Stimulated activated naive B cell treated with anti-CD40 and anti-IgM and Interleukin-4, amounts not matched to agents 10 μg/mL and 1 μg/mL and 100 μg/mL, for 72 hours (primary cell): ENCODE measurements around the gene BLOC1S4.

Source experiments
- ATAC-seq, 2 donors: fragments of 150-1000 bp; cut with Tn5 transposase; replicated peaks; 2 replicates each; pipeline ENCODE4 v1.10.0; 2021; ENCODE audit warnings: moderate library complexity in 1 of 2
- DNase-seq: peaks from one replicate; pipeline ENCODE4 v3.0.0; 2021
- H3K27ac Mint-ChIP-seq: one replicate; pipeline ENCODE4 v1.8.0; 2022; ENCODE audit warnings: mild to moderate bottlenecking, mixed read lengths
- H3K27me3 Mint-ChIP-seq, 2 donors: one replicate each; pipeline ENCODE4 v1.8.0; 2022; ENCODE audit warnings: mixed read lengths in 2 of 2
- H3K36me3 Mint-ChIP-seq, 2 donors: one replicate each; pipeline ENCODE4 v1.8.0; 2022; ENCODE audit warnings: mixed read lengths in 2 of 2, mild to moderate bottlenecking in 1 of 2
- H3K4me1 Mint-ChIP-seq, 2 donors: one replicate each; pipeline ENCODE4 v1.8.0; 2022; ENCODE audit warnings: mixed read lengths in 2 of 2, mild to moderate bottlenecking in 1 of 2
- H3K4me3 Mint-ChIP-seq, 2 donors: one replicate each; pipeline ENCODE4 v1.8.0; 2022; ENCODE audit warnings: mild to moderate bottlenecking in 2 of 2, mixed read lengths in 2 of 2, moderate library complexity in 1 of 2
- H3K9me3 Mint-ChIP-seq, 2 donors: one replicate each; pipeline ENCODE4 v1.8.0; 2022; ENCODE audit warnings: mixed read lengths in 2 of 2, mild to moderate bottlenecking in 1 of 2

The BLOC1S4 gene

DNA sequence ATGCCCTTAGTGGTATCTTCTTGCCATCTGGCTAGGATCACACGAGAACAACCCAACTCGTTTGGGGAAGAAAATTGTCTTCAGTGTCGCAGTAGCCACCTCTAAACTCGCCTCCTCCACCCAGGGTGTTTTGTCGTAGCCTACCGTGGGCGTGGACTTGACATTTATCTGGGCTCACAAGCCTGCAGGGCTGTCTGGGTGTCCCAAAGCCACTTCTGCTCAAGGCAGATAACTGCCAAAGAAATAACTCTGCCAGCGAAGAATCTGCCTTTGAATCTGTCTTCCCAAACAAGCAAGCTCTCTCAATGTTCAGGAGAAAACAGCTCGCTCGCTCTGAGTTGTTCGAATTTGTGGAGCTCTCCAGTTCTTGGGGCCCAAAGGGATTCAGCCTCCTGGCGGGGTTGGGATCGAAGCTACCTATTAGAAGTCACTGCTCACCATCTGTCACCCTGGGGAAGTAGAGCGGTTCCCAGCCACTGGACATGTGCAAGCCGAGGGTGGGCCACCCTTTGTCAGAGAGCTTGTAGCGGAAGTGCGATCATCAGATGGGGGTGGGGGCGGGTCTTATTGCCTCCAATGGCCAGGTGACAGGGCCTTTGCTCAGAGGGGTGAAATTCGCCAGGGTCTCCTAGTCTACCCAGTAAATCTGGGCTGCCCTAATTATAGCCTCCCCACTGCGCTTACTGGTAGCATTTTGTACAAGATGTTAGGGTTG, 14.8 kb downstream of the BLOC1S4 start:
- Mint-ChIP-seq H3K4me3 (no peak overlapping the region), H3K27me3 (peaks cover 10 to 19% of the 10 kb centered on the region in 2 donors), H3K27ac (no peak overlapping the region), H3K36me3 (no peaks in the 10 kb centered on the region), H3K4me1 (no peaks in the 10 kb centered on the region), H3K9me3 (no peaks in the 10 kb centered on the region)
- ATAC-seq: no peak
- no peak for DNase-seq

DNA sequence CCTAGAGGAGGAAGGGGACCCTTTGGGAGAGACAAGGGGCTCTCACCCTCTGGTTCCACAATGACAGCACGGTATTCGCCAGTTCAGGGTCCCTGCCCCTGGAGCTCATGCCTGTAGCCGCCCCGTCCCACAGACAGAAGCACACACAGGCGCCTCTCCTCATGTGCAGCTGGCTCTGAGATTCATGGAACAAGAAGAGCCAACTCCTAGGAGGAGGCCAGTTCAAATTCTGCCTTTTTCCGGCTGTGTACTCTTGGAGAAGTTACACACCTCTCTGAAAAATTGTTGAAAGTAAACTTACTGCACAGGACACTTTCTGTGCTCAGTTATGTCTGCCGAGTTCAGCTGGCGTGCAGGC, 15.3 kb downstream of the BLOC1S4 start:
- no peaks in the 10 kb centered on the region for H3K9me3 Mint-ChIP-seq
- ATAC-seq (no peak), DNase-seq (no peak)
- H3K27ac Mint-ChIP-seq: no peak overlapping the region
- H3K4me3 Mint-ChIP-seq: no peak overlapping the region
- no peaks in the 10 kb centered on the region for H3K4me1 Mint-ChIP-seq
- no peaks in the 10 kb centered on the region for H3K36me3 Mint-ChIP-seq
- peaks cover 11 to 19% of the 10 kb centered on the region in 2 donors for H3K27me3 Mint-ChIP-seq

DNA sequence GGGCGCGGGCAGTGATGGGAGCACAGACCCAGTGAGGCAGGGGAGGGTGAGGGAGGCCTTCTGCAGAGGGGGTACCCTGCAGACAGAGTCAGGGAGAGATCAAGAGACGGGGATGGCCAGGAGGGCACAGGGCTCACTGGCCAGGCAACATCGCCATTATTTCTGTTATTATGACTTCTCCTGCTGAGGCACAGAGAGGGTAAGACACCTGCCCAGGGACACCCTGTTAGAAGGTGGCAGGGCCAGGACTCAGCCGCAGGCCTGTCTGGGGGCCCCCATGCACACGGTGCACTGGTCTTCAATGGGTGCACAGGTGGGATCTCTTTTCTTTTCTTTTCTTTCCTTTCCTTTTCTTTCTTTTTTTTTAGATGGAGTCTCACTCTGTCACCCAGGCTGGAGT, 15.8 kb downstream of the BLOC1S4 start:
- Mint-ChIP-seq H3K9me3 (no peaks in the 10 kb centered on the region), H3K4me3 (no peak overlapping the region), H3K27me3 (peaks cover 15 to 19% of the 10 kb centered on the region in 2 donors), H3K4me1 (no peaks in the 10 kb centered on the region), H3K36me3 (no peaks in the 10 kb centered on the region), H3K27ac (no peak overlapping the region)
- ATAC-seq (no peak), DNase-seq (no peak)

DNA sequence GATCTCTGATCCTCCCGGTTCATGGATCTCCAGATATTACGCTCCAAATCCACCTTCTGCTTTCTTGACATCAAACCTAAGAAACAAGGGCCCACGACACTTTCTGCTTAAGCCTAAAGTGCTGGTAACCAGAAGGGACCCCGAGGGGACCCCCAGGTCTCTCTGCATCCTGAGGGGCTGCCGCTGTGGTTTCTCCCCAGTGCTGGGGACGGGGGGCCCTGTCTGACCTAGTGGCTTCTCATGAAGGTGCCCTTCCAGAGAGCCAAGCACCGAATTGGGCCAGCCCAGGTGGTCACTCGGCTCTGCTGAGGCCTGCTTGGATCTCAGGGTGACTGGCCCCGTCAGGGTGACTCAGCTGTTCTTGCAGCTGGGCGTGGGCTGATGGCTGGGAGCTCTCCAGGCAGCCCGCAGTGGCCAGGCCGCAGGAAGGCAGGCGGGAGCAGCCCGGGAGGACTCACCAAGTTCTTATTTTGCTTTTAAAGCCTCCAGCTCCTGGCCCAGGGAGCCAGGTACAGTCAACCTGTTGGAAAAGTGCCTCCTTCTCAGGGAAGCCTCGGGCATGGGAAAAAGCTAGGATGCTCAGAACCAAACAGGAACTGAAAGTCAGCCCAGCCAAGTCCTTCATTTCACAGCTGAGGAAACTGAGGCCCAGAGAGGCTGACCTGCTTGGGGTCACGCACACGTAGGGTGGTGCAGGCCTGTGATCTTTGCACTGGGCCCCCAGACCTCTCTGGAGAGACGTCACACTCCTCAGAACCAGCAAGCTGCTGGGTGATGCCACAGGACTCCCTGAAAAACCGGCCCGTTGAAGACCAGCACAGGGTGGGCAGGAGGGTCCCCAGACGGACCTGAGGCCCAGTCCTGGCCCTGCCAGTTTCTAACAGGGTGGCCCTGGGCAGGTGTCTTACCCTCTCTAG, 16.7 kb downstream of the BLOC1S4 start:
- H3K27ac Mint-ChIP-seq: no peak overlapping the region
- no peaks in the 10 kb centered on the region for H3K4me1 Mint-ChIP-seq
- H3K27me3 Mint-ChIP-seq: peaks cover 19 to 21% of the 10 kb centered on the region in 2 donors
- H3K9me3 Mint-ChIP-seq: no peaks in the 10 kb centered on the region
- H3K36me3 Mint-ChIP-seq: no peaks in the 10 kb centered on the region
- no peak overlapping the region for H3K4me3 Mint-ChIP-seq
- DNase-seq (no peak), ATAC-seq (no peak)

DNA sequence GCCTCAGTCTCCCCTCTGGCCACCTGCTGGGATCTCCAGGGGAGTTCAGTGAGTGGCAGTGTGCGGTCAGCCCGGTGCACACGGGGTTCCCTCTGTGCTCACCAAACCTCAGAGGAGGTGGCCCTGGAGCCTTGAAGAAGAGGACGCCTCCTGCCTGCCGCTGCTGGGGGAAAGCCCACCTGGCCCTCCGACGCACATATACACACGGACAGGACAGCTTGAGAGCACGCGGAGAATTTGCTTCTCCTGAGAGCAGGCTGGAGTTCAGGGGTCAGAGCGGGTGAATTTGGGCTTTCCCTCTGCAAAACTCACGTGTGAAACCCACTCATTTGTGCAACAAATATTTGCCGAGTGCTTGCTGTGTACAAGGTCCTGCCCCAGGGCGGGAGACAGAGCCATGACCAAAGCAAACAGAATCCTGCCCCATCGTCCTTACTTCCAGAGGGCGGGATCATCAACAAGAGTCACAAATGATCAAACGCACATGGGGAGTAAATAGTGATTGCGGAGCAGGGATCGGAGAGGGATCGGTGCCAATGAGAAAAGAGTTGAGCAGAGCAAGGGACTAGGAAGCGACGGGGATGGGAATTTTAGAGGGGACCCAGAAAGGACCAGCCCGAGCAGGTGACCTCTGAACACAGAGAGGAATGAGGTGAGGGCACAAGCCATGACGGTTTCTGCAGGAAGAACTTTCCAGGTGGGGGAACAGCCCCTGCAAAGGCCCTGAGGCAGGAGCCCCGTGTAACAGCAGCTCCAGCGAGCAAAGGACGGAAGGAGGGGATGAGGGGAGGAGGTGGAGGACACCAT, 17.6 kb downstream of the BLOC1S4 start:
- H3K4me1 Mint-ChIP-seq: no peaks in the 10 kb centered on the region
- DNase-seq (no peak), ATAC-seq (no peak)
- H3K27ac Mint-ChIP-seq: no peak overlapping the region
- peaks cover 21 to 22% of the 10 kb centered on the region in 2 donors for H3K27me3 Mint-ChIP-seq
- H3K4me3 Mint-ChIP-seq: no peak overlapping the region
- H3K36me3 Mint-ChIP-seq: no peaks in the 10 kb centered on the region
- no peaks in the 10 kb centered on the region for H3K9me3 Mint-ChIP-seq

DNA sequence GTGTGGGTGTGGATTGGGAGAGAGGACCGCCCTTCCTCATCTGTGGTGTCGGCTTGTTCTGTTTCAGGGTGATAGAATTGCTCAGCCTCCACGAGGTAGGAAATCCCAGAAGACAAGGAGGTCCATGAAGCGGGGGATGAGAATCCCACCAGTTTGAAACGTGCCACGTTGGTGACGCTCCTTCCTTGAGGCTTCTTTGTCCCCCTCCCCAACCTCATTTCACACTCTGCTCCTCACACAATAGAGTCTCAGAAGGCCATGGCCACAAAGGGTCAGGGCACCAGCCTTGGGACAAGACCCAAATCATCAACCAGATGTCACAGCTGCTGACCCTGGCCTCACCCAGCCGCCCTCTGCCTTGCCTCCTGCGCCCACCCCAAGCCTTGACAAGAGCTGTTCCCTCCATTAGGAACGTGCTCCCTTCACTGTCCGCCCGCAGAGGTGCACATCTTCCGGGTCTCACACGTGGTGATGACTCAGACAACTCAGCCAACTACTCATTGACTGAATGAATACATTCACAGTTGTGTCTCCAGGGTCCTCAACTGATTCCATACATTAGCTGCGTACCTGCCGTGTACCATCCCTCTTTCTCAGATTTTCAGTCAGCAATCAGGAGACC, 18.3 kb downstream of the BLOC1S4 start:
- Mint-ChIP-seq H3K4me1 (no peaks in the 10 kb centered on the region), H3K4me3 (no peak overlapping the region)

DNA sequence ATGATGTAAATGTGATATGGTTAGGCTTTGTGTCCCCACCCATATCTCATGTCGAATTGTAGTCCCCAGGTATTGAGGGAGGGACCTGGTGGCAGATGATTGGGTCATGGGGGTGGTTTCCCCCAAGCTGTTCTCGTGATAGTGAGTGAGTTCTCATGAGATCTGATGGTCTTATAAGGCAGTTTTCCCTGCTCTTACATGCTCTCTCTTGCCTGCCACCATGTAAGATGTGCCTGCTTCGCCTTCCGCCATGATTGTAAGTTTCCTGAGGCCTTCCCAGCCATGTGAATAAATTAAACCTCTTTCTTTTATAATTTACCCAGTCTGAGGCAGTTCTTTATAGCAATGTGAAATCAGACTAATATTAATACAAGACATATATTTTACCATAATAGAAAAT, 23.9 kb downstream of the BLOC1S4 start:
- H3K4me1 Mint-ChIP-seq: no peaks in the 10 kb centered on the region
- DNase-seq: no peak
- peaks cover 33 to 44% of the 10 kb centered on the region in 2 donors for H3K27me3 Mint-ChIP-seq
- H3K9me3 Mint-ChIP-seq: peaks cover 2 to 5% of the 10 kb centered on the region in 2 donors
- no peak overlapping the region for H3K4me3 Mint-ChIP-seq
- no peak overlapping the region for H3K27ac Mint-ChIP-seq
- no peak for ATAC-seq
- no peaks in the 10 kb centered on the region for H3K36me3 Mint-ChIP-seq

More for the DNA sequence above, 18.3 kb downstream of the BLOC1S4 start:
- no peaks in the 10 kb centered on the region for H3K36me3 Mint-ChIP-seq
- H3K27me3 Mint-ChIP-seq: peaks cover 20 to 24% of the 10 kb centered on the region in 2 donors
- ATAC-seq (no peak), DNase-seq (no peak)
- no peak overlapping the region for H3K27ac Mint-ChIP-seq
- no peaks in the 10 kb centered on the region for H3K9me3 Mint-ChIP-seq

DNA sequence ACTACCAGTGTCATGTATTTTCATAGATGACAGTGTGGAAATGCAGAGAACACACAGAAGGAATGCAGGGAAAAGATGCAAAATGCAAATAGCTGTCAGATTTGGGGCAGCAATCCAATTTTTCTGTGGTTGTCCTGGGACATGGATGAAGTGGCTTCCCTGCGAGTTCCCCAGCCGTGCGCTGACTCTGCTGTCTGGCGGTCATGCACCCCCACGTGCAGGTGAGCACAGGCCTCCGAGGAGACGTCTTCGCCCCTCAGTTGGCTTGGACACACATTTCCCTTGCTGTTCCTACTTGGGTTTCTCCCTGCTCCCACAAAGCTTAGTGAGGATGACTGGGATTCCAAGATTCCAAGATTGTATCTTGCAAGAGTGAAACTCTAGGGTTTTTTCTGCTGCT, 24.4 kb downstream of the BLOC1S4 start:
- Mint-ChIP-seq H3K4me3 (no peak overlapping the region), H3K36me3 (no peaks in the 10 kb centered on the region), H3K27me3 (peaks cover 35 to 48% of the 10 kb centered on the region in 2 donors), H3K27ac (no peak overlapping the region), H3K4me1 (no peaks in the 10 kb centered on the region), H3K9me3 (peaks cover 3 to 5% of the 10 kb centered on the region in 2 donors)
- no peak for DNase-seq
- no peak for ATAC-seq

DNA sequence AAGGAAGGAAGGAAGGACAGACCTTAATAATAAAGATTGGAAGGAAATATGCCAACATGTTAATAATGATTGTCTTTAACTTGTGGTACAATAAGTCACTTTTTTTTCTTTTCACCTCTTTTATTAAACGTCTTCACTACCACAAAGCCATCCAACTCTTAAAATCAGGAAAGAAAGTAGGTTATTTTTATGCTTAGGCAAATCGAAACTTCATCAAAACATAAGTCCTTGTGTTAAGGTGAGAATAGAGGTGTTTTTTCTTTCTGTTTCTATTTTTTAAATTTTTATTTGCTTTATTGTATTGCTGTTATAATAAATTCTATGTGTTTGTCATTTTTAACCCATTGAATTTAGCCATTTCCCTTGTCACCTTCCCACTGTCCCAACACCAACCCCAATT, 26.5 kb downstream of the BLOC1S4 start:
- Mint-ChIP-seq H3K27me3 (peaks cover 32 to 47% of the 10 kb centered on the region in 2 donors), H3K4me1 (no peaks in the 10 kb centered on the region), H3K27ac (no peak overlapping the region), H3K9me3 (peaks cover 3 to 5% of the 10 kb centered on the region in 2 donors), H3K4me3 (no peak overlapping the region), H3K36me3 (no peaks in the 10 kb centered on the region)
- no peak for ATAC-seq
- DNase-seq: no peak

DNA sequence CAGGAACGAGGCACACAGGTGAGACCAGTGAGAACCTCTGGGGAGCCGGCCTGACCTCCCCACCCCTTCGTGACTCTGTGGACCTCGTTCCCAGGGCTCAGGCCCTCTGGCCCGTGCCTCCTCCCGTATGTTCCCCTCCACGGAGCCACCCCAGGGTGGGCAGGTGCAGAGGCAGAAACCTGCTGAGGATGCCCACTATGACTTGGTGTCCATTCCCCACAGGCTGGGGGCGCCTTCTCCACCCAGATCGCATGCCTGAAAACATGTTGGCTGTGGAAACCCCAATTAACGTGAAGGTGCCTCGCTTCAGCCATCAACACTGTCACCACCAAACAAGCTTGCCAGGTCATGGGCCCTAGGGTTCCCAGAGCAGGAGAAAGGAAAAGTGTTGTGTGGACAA, 27.0 kb downstream of the BLOC1S4 start:
- peaks cover 27 to 44% of the 10 kb centered on the region in 2 donors for H3K27me3 Mint-ChIP-seq
- no peaks in the 10 kb centered on the region for H3K4me1 Mint-ChIP-seq
- no peaks in the 10 kb centered on the region for H3K36me3 Mint-ChIP-seq
- ATAC-seq (no peak), DNase-seq (no peak)
- no peak overlapping the region for H3K27ac Mint-ChIP-seq
- H3K4me3 Mint-ChIP-seq: no peak overlapping the region
- H3K9me3 Mint-ChIP-seq: peaks cover 3 to 5% of the 10 kb centered on the region in 2 donors

DNA sequence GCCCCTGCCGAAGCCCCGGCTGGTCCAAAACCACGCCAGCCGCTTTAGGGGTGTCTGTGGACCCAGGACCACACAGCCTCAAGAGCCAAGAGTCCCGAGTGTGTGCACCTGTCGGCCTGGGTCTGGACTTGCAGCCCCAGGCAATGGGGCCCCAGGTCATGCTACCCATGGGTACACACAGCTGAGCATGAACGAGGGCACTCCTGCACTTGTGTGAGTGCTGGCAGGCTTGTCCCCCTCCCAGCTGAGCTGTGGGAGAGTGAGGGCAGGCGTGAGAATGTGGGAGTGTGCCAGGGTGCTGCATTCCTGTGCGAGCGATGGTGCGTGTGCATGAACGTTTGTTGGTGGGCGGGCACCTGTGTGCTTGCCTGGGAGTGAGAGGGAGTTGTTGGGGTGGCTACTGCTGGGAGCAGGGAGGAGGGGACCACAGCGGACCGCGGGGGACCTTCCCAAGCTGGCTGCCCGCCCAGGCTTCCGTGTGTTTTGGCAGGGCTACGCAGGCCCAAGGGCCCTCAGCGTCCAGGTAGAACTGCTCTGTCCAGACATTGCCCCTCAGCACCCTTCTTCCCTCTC, 30.8 kb downstream of the BLOC1S4 start:
- Mint-ChIP-seq H3K36me3 (no peaks in the 10 kb centered on the region), H3K27ac (no peak overlapping the region), H3K27me3 (peaks cover 22 to 29% of the 10 kb centered on the region in 2 donors), H3K4me1 (peaks cover 0 to 3% of the 10 kb centered on the region in 2 donors), H3K9me3 (peaks cover 0 to 1% of the 10 kb centered on the region in 2 donors), H3K4me3 (no peak overlapping the region)
- no peak for DNase-seq
- no peak for ATAC-seq

DNA sequence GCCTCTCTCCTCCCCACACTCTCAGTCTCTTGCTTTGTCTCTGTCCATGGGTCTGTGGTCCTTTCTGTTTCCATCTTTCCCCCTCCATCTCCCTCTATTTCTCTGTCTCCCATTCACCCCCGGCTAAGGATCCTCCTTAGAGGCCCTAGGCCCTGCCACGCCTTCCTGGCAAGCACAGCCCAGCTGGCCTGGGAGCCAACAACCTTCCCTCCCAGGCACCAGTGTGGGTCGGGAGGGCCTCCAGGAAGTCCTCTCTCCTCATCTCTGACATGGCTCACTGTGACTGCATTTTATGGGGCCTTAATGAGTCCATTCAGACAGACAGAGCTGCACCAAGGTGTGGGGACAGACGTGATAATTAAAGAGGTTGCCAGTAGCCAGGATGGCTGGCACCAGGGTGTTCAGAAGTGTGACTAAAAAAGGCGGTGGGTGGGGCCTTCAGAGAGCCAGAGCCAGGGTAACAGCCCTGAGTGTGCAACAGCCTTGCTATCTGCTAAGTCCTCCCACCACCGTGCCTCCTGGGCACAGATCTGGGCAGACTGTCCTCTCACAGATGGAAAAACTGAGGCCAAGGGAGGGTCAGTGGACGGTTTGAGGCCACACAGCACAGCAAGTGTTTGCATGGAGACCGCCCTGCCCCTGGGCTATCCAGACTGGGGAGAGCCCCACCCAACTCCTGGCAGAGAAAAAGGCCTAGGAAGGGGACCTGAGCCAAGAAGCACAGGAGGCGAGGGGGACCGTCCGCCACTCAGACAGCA, 31.5 kb downstream of the BLOC1S4 start:
- Mint-ChIP-seq H3K27me3 (peaks cover 22 to 29% of the 10 kb centered on the region in 2 donors), H3K27ac (no peak overlapping the region), H3K36me3 (no peaks in the 10 kb centered on the region), H3K9me3 (peaks cover 0 to 1% of the 10 kb centered on the region in 2 donors), H3K4me1 (peaks cover 0 to 3% of the 10 kb centered on the region in 2 donors), H3K4me3 (no peak overlapping the region)
- no peak for ATAC-seq
- no peak for DNase-seq

DNA sequence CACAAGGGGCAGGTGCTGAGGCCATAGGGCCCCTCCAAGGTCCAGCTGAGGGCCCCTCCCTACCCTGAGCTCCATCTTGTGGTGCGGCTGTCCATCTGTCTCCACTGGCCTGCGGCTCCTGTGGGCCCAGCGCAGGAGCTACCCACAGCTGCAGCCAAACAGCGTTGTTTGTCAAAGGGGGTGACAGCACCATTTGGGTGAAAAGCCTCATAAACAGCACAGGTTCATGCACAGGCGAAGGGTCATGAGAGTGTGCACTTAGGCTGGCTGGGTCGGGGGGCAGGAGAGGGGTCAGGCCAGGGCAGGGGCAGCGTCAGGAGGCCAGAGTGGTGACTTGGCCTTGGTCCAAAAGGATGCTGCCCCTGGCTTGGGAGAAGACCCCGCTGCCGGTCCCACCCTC, 32.3 kb downstream of the BLOC1S4 start:
- Mint-ChIP-seq H3K27me3 (peaks cover 22 to 23% of the 10 kb centered on the region in 2 donors), H3K27ac (no peak overlapping the region), H3K4me1 (peaks cover 0 to 3% of the 10 kb centered on the region in 2 donors), H3K4me3 (no peak overlapping the region), H3K9me3 (peaks cover 0 to 1% of the 10 kb centered on the region in 2 donors), H3K36me3 (no peaks in the 10 kb centered on the region)
- no peak for DNase-seq
- ATAC-seq: no peak
